ENCODE data around the gene CD5L.

CD5L gene

GRCh38 chr1:157806431-157807149, 35.0 kb downstream of the CD5L start:
- DNase-seq: no peak

DNA sequence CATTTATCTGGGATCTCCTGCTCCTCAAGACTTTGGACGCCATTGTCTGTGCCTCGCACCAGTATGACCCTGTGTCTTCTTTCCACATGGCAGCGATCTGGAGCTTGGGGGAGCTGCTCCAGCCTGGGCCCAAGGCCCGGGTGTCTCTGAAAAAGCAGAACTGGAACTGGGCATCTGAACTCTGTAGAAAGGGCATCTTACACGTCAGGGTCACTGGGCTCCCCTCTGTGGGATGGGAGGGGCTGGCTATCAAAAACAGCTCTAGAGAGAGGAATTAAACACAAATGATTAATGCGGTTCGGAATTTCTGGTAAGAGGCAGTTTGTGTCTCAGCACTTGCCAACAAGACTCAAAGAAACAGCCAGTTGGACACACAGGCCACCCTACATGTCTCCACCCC, 37.8 kb downstream of the CD5L start:
- peak in 1 of 2 donors; percentile 4 for DNase-seq

GRCh38 chr1:157799996-157800395, 41.6 kb downstream of the CD5L start:
- DNase-seq: no peak

DNA sequence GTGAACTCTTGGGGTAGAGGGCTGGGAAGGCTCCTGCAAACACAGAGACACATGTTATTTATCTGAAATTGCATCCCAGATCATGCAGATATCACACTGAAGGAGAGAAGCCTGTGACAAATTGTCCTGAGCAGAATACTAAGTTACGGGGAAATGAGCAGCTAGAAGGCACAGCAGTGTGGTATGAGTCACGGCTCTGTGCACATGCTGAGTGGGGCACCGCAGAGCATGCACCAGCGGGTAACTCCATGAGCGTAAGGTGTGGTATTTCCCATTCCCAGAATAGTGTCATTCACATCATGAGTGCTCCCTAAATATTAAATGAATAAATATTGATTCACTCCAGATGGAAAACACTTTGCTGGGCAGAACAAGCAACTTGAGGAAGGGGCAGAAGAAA, 43.4 kb downstream of the CD5L start:
- DNase-seq: no peak

DNA sequence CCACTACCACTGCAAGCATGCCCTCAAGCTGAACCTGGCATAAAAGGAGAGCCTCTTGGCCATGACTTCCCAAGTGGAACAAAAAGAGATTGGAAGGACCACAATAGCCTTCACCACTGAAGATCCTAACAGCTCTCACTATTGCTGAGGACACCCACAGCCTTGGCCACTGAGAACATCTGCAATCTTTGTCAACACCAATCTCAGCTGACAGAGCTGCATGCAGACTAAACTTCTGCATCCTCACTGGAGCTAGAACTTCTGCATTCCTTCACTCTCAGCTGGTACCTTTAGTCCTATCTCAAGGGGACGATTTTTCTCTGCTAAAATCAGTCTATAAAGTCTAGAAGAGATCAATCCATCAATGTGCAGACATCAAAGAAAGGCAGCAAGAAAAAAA, 56.4 kb downstream of the CD5L start:
- no peak for DNase-seq

DNA sequence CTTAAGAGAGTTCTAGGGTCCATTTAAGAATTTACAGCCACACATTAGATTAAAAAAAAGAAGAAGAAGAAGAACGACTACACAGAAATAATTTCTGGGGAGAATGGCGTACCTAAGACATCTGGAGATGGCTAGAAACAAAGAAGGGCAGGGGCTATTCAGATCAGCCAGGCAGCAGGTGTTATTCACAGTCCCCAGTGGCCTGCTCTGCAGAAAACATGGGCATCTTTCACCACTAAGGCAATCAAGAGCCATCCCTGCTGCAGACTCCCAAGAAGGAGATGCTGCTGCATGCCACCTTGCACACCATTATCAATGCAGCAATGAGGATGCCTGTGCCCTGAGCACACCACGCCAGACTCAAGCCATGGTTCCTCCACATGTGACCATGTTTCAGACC, 56.8 kb downstream of the CD5L start:
- no peak for DNase-seq

- no peak for DNase-seq
These were observed 58.7 kb downstream of the CD5L start for GRCh38 chr1:157782931-157783330.

DNA sequence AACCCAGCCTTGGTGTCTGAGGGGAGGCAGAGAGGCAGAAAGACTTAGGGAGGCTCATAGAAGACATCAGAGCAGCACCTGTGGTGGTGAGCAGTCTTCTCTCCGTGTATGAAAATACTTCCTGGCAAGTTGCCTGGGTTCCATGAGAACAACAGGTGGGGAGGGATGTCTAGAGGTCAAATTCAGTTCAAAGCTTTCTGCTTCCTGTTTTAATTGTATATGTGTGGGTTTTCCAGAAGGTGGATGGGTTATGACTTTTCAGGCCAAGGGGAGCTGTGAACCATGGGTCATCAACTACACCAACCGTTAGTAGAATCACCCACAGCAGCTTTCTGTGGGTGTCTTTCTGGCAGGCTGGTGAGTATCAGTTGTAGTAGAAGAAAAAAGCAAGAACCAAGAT, 60.6 kb downstream of the CD5L start:
- no peak for DNase-seq

Data from hippocampal formation (tissue), 2 donors.